ENCODE measurements around the gene ZC3H12C. TPM values are rescaled to one million over a fixed set of nuclear protein-coding genes. Genes with fewer than 3 reads are reported as not detected.

ZC3H12C gene
- total RNA-seq, 2 experiments from 2014 or later, result 0.05 to 0.17 TPM

GRCh38 chr11:110156503-110156902 is 63.3 kb downstream of the ZC3H12C start:
- no peaks in the 10 kb centered on the region for H3K4me1 ChIP-seq (ENCODE audit: insufficient read depth, low read length)
- no peak overlapping the region for H3K27ac ChIP-seq (ENCODE audit: low read depth in 1 of 2, low read length in 2 of 2)
- H3K36me3 ChIP-seq (ENCODE audit: insufficient read depth, low read length), result no peaks in the 10 kb centered on the region
- intact Hi-C loops (cut with DNase I, micrococcal nuclease), result no loop called here
- Mint-ChIP-seq H3K27ac (no peak overlapping the region), H3K36me3 (ENCODE audit: low read depth) (no peaks in the 10 kb centered on the region), H3K27me3 (no peaks in the 10 kb centered on the region), H3K4me1 (ENCODE audit: low read depth) (no peaks in the 10 kb centered on the region), H3K4me3 (no peak overlapping the region), H3K9me3 (no peaks in the 10 kb centered on the region)
- DNase-seq (no peak), ATAC-seq (ENCODE audit: poor library complexity) (no peak)
- no peak overlapping the region for H3K4me3 ChIP-seq (ENCODE audit: low read length)
- H3K9me3 ChIP-seq (ENCODE audit: control insufficient read depth in 1 of 2, insufficient read depth in 1 of 2, low read length in 2 of 2), result no peaks in the 10 kb centered on the region
- POLR2A ChIA-PET, result no interaction called here
- CTCF ChIA-PET, result no interaction called here
- peaks cover 0 to 2% of the 10 kb centered on the region in 2 experiments for H3K27me3 ChIP-seq (ENCODE audit: control insufficient read depth in 1 of 2, insufficient read depth in 2 of 2, low read length in 2 of 2)
- TF ChIP-seq CTCF (IDR thresholded peaks at IDR 0.05), result no peak

GRCh38 chr11:110158317-110159200 is 65.4 kb downstream of the ZC3H12C start:
- ATAC-seq (ENCODE audit: poor library complexity) (no peak), DNase-seq (no peak)
- H3K27me3 Mint-ChIP-seq, result no peaks in the 10 kb centered on the region
- H3K9me3 Mint-ChIP-seq, result no peaks in the 10 kb centered on the region
- Histone ChIP-seq H3K9me3 (ENCODE audit: control insufficient read depth in 1 of 2, insufficient read depth in 1 of 2, low read length in 2 of 2) (no peaks in the 10 kb centered on the region), H3K4me1 (ENCODE audit: insufficient read depth, low read length) (no peaks in the 10 kb centered on the region), H3K27me3 (ENCODE audit: control insufficient read depth in 1 of 2, insufficient read depth in 2 of 2, low read length in 2 of 2) (no peaks in the 10 kb centered on the region), H3K36me3 (ENCODE audit: insufficient read depth, low read length) (no peaks in the 10 kb centered on the region), H3K27ac (ENCODE audit: low read depth in 1 of 2, low read length in 2 of 2) (no peak overlapping the region), H3K4me3 (ENCODE audit: low read length) (no peak overlapping the region)
- H3K4me1 Mint-ChIP-seq (ENCODE audit: low read depth), result no peaks in the 10 kb centered on the region
- ChIA-PET POLR2A (no interaction called here), CTCF (no interaction called here)
- no peak overlapping the region for H3K27ac Mint-ChIP-seq
- H3K36me3 Mint-ChIP-seq (ENCODE audit: low read depth), result no peaks in the 10 kb centered on the region
- intact Hi-C loops (cut with DNase I, micrococcal nuclease), result no loop called here
- no peak for TF ChIP-seq CTCF (IDR thresholded peaks at IDR 0.05)
- H3K4me3 Mint-ChIP-seq, result no peak overlapping the region

GRCh38 chr11:110159476-110159875 is 66.3 kb downstream of the ZC3H12C start:
- Mint-ChIP-seq H3K27ac (no peak overlapping the region), H3K4me1 (ENCODE audit: low read depth) (no peaks in the 10 kb centered on the region), H3K4me3 (no peak overlapping the region), H3K27me3 (no peaks in the 10 kb centered on the region), H3K36me3 (ENCODE audit: low read depth) (no peaks in the 10 kb centered on the region), H3K9me3 (no peaks in the 10 kb centered on the region)
- CTCF ChIA-PET, result no interaction called here
- no peak overlapping the region for H3K4me3 ChIP-seq (ENCODE audit: low read length)
- no peaks in the 10 kb centered on the region for H3K27me3 ChIP-seq (ENCODE audit: control insufficient read depth in 1 of 2, insufficient read depth in 2 of 2, low read length in 2 of 2)
- H3K27ac ChIP-seq (ENCODE audit: low read depth in 1 of 2, low read length in 2 of 2), result no peak overlapping the region
- DNase-seq, result no peak
- no peaks in the 10 kb centered on the region for H3K36me3 ChIP-seq (ENCODE audit: insufficient read depth, low read length)
- ATAC-seq (ENCODE audit: poor library complexity), result no peak
- intact Hi-C loops (cut with DNase I, micrococcal nuclease), result no loop called here
- no peaks in the 10 kb centered on the region for H3K4me1 ChIP-seq (ENCODE audit: insufficient read depth, low read length)
- no peak for TF ChIP-seq CTCF (IDR thresholded peaks at IDR 0.05)
- H3K9me3 ChIP-seq (ENCODE audit: control insufficient read depth in 1 of 2, insufficient read depth in 1 of 2, low read length in 2 of 2), result no peaks in the 10 kb centered on the region
- POLR2A ChIA-PET, result no interaction called here
